HG02610 (cell line): ENCODE results near the gene RNF43.

Experiments
- ATAC-seq: cut with Tn5 transposase; IDR thresholded peaks from one replicate; pipeline ENCODE4 v1.9.1; 2021; ENCODE audit warnings: mild to moderate bottlenecking, moderate library complexity; ENCODE audit not compliant: unreplicated experiment

Gene RNF43

GRCh38 chr17:58417300-58418092, at the start of gene RNF43:
Gene RNF43, minus strand, starts transcription at chr17:58417534. Its CDS starts 1,957 bp downstream, at chr17:58415577.
- peak; percentile 97 for ATAC-seq

- no peak for ATAC-seq
These were observed 38.2 kb upstream of the RNF43 start for GRCh38 chr17:58455491-58455890.

GRCh38 chr17:58452738-58453137, 35.4 kb upstream of the RNF43 start:
- no peak for ATAC-seq

- ATAC-seq: no peak
These were observed 30.0 kb upstream of the RNF43 start for GRCh38 chr17:58447039-58447975.

GRCh38 chr17:58446086-58446485, 28.8 kb upstream of the RNF43 start:
- no peak for ATAC-seq

- ATAC-seq: no peak
These were observed 19.5 kb upstream of the RNF43 start for GRCh38 chr17:58436805-58437239.

GRCh38 chr17:58436245-58436644, 18.9 kb upstream of the RNF43 start:
- no peak for ATAC-seq

- no peak for ATAC-seq
These were observed 15.7 kb upstream of the RNF43 start for GRCh38 chr17:58432806-58433573.

GRCh38 chr17:58427807-58428206, 10.5 kb upstream of the RNF43 start:
- no peak for ATAC-seq

- no peak for ATAC-seq
These were observed 4.4 kb upstream of the RNF43 start for GRCh38 chr17:58421711-58422110.

GRCh38 chr17:58420827-58421226, 3.5 kb upstream of the RNF43 start:
- ATAC-seq: no peak

- no peak for ATAC-seq
These were observed 416 bp downstream of the RNF43 start for GRCh38 chr17:58416937-58417299.

GRCh38 chr17:58416396-58416795, 938 bp downstream of the RNF43 start:
- no peak for ATAC-seq

GRCh38 chr17:58415371-58416055, 1.8 kb downstream of the RNF43 start:
- no peak for ATAC-seq

GRCh38 chr17:58414596-58414997, 2.7 kb downstream of the RNF43 start:
- no peak for ATAC-seq

- ATAC-seq: no peak
These were observed 3.6 kb downstream of the RNF43 start for GRCh38 chr17:58413684-58414083.

- ATAC-seq: no peak
These were observed 4.3 kb downstream of the RNF43 start for GRCh38 chr17:58412961-58413586.

GRCh38 chr17:58412064-58412703, 5.2 kb downstream of the RNF43 start:
- no peak for ATAC-seq

- no peak for ATAC-seq
These were observed 5.9 kb downstream of the RNF43 start for GRCh38 chr17:58411408-58411894.
